GM21381 (cell line): Measurements from ENCODE around the gene KCNQ1.

ENCODE experiments used
- ATAC-seq: cut with Tn5 transposase; IDR thresholded peaks from one replicate; pipeline ENCODE4 v1.9.1; 2021; ENCODE audit warnings: mild to moderate bottlenecking, moderate library complexity; ENCODE audit not compliant: unreplicated experiment

The KCNQ1 gene

GRCh38 chr11:2863276-2863618 is 418.4 kb downstream of the KCNQ1 start:
- ATAC-seq = no peak

DNA sequence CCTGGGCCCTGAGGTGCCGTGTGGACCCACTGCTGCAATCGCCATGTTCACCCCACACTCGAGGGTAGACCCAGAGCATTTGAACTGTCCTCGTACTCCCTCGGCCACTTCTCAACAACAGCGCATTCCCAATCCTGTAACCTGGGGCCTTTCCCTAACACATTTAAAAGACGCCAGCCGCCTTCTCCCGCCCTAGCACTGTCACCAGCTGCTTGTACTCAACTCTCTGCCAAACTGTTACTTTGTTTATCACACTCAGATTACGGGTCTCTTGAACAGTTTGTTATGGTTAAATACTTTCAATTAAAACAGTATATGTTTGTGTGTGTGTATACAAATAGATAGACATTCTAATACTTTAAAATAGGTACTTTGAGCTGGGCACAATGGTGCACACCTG is 420.1 kb downstream of the KCNQ1 start:
- no peak for ATAC-seq

DNA sequence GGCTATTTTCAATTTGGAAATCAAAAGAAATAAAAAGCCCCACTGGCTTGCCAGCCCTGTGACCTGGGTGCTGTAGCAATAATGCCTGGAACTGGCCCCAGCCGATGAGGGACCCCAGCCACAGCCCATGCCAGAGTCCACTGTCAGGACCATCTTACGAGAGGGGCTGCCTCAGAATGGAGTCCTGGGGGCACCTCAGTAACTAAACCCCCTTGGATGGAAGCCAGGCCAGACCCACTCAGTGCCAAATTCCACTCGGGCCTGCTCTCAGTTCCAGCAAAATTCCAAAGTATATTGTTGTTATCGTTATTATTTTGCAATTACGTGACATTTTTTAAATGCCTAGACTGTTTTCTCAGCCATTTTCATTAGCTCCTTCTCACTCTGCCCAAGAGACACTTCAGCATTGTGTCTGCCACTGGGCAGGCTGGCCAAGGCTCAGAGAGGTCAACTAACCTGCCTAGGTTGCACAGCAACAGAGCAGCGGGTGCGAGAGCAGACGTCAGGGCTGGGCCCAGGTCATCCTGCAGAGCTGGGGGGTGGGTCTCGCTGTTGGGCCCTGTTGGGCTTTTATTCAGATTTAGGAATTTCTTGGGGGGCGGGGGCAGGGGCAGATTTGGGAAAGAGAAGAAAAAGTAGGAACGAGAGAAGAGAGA is 421.2 kb downstream of the KCNQ1 start:
- no peak for ATAC-seq

DNA sequence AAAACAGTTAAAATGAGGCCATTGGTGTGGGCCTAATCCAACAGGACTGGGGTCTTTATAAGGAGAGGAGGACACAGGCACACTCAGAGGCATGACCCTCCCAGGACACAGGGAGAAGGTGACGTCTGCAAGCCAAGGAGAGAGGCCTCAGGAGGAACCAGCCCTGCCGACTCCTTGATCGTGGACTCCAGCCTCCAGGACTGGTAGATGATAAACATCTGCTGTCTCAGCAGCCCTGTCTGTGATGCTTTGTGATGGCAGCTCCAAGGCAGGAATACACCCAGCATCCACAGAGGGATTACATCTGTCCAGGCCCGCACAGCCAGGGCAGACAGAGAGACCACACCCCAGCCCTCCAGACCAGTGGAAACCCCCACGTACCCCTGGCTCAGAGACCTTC is 422.3 kb downstream of the KCNQ1 start:
- ATAC-seq = no peak

GRCh38 chr11:2867722-2868505 is 423.1 kb downstream of the KCNQ1 start:
- ATAC-seq = no peak

- ATAC-seq = no peak
Observed at GRCh38 chr11:2868506-2869133, 423.8 kb downstream of the KCNQ1 start.

DNA sequence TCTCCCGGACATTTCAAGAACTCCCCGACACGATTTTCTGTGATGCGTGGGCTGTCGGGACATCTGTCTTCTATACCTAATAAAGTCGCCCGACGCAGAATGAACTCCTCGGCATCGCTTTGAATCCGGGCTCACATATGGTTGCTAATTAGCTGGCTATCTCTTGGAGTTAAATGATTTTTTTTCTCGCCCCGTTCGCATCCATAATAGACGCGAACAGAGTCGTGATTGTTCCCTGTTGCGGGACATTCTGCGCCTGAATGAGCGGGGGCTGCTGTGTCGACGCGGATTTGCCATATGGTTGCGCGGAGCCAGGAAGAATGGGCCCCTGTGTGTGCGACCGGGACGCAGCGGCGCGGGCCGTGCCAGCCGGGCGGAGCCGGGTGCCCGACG is 424.3 kb downstream of the KCNQ1 start:
- no peak for ATAC-seq

DNA sequence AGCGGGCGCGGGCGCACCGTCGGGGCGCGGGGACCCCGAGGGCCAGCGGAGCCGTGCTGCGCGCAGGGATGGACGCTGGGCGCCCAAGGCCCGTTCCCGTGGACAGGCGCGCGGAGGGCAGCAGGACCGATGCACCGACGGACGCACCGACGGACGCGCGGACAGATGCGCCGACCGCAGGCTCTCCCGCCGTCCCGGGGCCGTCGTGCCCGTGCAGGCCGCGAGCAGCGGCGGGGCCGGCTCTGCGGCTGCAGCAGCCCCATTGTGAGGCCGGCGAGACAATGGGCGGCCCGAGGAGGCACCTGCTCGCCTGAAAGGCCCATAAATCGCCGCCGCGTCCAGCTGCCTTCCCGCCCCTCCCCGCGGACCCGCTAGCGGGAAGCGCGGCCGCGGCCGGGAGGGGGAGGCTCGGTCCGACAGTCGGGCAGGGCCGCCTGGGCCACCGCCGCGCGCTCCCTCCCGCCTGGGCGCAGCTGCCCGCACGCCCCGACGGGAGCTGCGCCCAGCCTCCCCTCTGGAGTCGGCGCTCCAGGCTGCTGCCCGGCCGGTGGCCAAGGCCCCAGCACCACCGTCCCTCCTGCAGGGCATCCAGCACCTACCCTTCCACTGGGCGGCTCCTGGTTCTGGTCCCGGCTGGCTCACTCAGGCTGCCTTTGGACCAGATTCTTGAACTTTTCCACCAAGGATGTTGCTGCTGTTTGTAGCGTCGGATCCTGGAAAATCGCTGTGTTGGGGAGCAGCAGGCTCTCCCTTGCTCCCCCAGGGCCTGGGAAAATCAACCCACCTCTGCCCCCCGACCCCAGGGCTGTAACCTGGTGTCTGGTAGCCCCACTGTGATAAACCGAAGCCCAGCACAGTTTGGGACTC is 425.0 kb downstream of the KCNQ1 start:
- ATAC-seq = no peak

DNA sequence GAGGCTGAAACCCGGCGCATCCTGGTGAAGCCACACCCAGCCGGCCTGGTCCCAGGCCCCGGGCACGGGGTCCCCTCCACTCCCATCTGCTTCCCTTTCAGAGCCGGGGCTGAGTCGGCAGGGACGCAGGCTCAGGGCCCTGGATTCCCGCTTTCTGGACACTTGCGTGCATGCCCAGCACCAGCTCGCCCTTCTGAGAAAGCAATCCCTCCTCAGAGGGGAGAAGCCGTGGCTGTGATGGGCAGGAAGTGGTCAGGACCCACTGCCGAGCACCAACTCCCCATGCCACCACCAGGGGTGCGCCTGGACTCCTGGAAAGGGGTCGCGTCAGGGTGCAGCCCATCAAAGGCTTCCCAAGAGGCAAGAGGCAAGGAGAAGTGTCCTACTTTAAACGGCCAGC is 425.7 kb downstream of the KCNQ1 start:
- ATAC-seq = no peak

GRCh38 chr11:2870969-2871680 is 426.3 kb downstream of the KCNQ1 start:
- ATAC-seq = no peak

DNA sequence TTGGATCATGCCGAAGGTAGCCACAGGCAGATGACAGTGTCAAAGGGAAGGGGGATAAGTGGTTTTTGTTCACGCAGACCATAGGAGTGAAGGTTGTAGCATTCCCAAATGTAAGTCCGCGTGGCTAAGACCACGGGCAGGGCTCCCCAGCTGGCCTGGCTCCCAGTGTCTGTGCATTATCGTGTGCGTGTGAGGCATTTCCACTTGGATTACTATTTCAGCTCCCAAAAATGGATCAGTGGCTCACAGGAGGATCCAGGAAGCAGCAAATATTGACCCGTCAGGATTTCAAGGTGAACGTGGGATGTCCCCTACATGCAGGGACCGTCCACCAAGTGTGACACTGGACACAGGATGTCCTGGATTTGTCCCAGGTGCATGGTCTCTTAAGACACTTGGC is 430.2 kb downstream of the KCNQ1 start:
- ATAC-seq = no peak

GRCh38 chr11:2877474-2877873 is 432.7 kb downstream of the KCNQ1 start:
- ATAC-seq = no peak

DNA sequence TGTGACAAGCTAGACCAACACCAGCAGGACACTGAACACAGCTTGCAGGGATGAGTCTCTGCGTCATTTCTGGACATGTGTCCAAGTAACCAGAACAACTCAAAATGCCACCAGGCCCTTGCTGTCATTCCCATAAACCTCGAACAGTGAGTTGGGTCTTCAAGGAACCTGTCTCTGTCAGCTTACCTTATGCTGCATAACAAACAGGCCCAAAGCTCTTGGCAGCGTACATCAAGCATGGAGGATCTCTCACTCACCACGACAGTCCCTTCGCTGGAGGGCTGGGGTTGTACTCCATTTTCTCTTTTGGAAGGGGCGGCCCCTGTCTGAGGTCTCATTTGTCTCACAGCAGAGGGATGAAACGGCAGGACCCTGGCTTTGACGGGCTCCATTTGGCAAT is 434.0 kb downstream of the KCNQ1 start:
- no peak for ATAC-seq

GRCh38 chr11:2880646-2881045 is 435.8 kb downstream of the KCNQ1 start:
- ATAC-seq = no peak

- ATAC-seq = no peak
Observed at GRCh38 chr11:2881076-2881980, 436.5 kb downstream of the KCNQ1 start.

DNA sequence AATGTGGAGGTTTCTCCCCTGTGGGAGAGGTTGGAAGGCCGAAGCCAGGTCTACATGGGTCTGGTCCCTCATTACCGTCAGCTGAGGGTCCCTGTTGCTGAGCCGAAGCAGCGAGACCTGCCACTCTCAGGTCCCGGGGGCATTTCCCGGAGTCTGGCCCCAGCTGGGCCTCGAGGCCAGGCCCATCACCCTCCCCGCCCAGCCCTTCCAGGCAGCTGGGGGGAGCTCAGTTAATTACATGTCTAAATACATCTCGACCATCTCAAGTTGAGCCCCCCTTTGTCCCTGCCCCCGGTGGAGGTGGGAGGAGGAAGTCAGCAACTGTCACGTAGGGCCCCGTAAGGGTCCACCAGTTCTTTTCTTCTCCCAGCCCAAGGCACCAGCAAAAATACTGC is 437.2 kb downstream of the KCNQ1 start:
- ATAC-seq = no peak

GRCh38 chr11:2882396-2883110 is 437.7 kb downstream of the KCNQ1 start:
- no peak for ATAC-seq

- ATAC-seq = no peak
Observed at GRCh38 chr11:2883640-2883978, 438.8 kb downstream of the KCNQ1 start.
